ENCODE data around the gene ARHGAP8.

ARHGAP8 gene

GRCh38 chr22:44814266-44815098 lies 62.1 kb downstream of the ARHGAP8 start:
- no peak for DNase-seq (ENCODE audit: extremely low read depth, low read depth)
- H3K4me3 ChIP-seq (replicated peaks; ENCODE audit: low read depth, low read length), result no peak overlapping the region
- TF ChIP-seq, protein P1, sequence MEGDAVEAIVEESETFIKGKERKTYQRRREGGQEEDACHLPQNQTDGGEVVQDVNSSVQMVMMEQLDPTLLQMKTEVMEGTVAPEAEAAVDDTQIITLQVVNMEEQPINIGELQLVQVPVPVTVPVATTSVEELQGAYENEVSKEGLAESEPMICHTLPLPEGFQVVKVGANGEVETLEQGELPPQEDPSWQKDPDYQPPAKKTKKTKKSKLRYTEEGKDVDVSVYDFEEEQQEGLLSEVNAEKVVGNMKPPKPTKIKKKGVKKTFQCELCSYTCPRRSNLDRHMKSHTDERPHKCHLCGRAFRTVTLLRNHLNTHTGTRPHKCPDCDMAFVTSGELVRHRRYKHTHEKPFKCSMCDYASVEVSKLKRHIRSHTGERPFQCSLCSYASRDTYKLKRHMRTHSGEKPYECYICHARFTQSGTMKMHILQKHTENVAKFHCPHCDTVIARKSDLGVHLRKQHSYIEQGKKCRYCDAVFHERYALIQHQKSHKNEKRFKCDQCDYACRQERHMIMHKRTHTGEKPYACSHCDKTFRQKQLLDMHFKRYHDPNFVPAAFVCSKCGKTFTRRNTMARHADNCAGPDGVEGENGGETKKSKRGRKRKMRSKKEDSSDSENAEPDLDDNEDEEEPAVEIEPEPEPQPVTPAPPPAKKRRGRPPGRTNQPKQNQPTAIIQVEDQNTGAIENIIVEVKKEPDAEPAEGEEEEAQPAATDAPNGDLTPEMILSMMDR (IDR thresholded peaks at IDR 0.05; ENCODE audit: low read depth, low read length, missing control alignments), result no peak

GRCh38 chr22:44815099-44816070 lies 63.0 kb downstream of the ARHGAP8 start:
- H3K4me3 ChIP-seq (replicated peaks; ENCODE audit: low read depth, low read length), result no peak overlapping the region
- TF ChIP-seq, protein P1 (IDR thresholded peaks at IDR 0.05; ENCODE audit: low read depth, low read length, missing control alignments), result no peak
- DNase-seq (ENCODE audit: extremely low read depth, low read depth), result no peak

GRCh38 chr22:44816141-44816540 lies 63.8 kb downstream of the ARHGAP8 start:
- no peak overlapping the region for H3K4me3 ChIP-seq (replicated peaks; ENCODE audit: low read depth, low read length)
- TF ChIP-seq, protein P1 (IDR thresholded peaks at IDR 0.05; ENCODE audit: low read depth, low read length, missing control alignments), result no peak
- DNase-seq (ENCODE audit: extremely low read depth, low read depth), result no peak

DNA sequence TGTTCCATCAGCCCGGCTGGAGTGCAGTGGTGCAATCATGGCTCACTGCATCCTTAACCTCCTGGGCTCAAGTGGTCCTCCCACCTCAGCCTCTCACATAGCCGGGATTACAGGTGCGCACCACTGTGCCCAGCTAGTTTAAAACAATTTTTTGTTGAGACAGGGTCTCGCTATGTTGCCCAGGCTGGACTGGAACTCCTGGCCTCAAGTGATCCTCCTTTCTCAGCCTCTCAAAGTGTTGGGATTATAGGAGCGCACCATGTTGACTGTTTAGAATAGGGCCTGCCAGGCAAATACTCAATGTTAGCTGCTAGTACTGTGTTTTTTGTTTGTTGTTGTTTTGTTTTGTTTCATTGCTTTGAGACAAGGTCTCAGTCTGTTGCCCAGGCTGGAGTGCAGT lies 66.4 kb downstream of the ARHGAP8 start:
- DNase-seq (ENCODE audit: extremely low read depth, low read depth), result no peak
- TF ChIP-seq, protein P1 (IDR thresholded peaks at IDR 0.05; ENCODE audit: low read depth, low read length, missing control alignments), result no peak
- H3K4me3 ChIP-seq (replicated peaks; ENCODE audit: low read depth, low read length), result no peak overlapping the region

DNA sequence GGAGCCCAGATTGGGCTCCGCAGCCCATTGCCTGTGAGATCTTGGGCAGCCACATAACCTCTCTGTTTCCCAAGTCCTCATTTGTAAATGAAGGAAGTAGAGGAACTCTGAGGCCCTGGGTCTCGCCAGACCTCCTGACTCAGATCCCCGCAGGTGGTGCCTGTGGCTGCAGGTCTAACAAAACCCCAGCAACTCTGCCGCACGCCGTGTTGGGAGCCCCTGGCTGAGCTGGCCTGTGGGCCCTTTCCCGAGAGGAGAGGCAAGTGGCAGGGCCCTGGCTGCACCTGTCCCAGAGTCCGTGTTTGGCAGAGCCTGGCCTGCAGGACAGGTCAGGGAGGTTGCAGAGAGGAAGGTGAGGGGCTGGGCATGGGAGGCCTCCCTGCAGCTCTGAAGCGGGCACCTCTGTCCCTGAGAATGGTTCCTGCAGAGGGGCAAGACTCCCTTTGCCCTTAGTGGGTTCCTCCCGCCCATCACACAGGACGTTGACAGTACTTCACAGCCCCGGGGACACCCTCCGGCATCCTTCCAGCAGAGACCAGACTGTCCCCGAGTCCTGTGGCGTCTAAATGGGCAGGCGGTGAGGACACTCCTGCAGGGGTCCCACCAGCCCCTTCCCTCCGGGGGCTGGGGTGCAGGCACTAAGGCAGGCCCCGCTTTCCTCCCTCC lies 67.7 kb downstream of the ARHGAP8 start:
- TF ChIP-seq, protein P1 (IDR thresholded peaks at IDR 0.05; ENCODE audit: low read depth, low read length, missing control alignments), result no peak
- no peak for DNase-seq (ENCODE audit: extremely low read depth, low read depth)
- no peak overlapping the region for H3K4me3 ChIP-seq (replicated peaks; ENCODE audit: low read depth, low read length)

DNA sequence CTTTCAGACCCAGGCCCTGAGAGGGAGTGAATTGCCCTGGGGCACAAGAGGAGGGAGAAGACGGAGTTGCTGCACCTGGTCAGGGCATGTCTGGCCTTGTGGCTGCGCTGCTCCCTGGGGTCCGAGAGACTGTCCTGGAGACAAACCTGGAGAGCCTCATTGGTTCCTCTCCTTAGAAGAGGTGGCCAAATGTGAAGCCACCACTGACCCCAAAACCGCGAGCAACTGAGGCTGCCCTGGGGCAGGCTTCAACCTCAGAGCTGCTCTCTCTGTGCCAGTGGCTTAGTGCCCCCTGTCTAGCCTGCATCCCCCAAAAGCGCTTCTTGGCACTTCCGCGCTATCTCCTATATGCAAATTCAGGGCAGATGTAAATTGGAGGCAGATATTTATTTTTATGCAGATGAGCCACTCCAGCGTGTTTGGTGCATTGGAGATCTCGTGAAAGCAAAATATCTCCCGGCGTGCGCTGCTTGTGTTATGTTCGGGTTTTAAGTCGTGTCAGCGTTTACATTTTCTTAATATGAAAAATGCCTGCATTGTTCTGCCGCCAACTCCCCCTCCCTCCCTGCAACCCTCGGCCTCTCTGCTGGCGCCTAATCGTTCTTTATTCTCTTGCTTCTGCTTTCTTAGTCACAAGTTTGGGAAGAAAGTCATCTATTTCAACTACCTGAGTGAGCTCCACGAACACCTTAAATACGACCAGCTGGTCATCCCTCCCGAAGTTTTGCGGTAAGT lies 69.5 kb downstream of the ARHGAP8 start:
- no peak for DNase-seq (ENCODE audit: extremely low read depth, low read depth)
- no peak overlapping the region for H3K4me3 ChIP-seq (replicated peaks; ENCODE audit: low read depth, low read length)
- TF ChIP-seq, protein P1 (IDR thresholded peaks at IDR 0.05; ENCODE audit: low read depth, low read length, missing control alignments), result no peak

Data from HFF-Myc (cell line).